ENCODE data around the gene MYOCOS.
"Not testable (repeated sequence)": the region's sequence is repeated elsewhere in the genome, so short reads cannot be mapped to it uniquely, and the experiment has no call there.

MYOCOS gene

DNA sequence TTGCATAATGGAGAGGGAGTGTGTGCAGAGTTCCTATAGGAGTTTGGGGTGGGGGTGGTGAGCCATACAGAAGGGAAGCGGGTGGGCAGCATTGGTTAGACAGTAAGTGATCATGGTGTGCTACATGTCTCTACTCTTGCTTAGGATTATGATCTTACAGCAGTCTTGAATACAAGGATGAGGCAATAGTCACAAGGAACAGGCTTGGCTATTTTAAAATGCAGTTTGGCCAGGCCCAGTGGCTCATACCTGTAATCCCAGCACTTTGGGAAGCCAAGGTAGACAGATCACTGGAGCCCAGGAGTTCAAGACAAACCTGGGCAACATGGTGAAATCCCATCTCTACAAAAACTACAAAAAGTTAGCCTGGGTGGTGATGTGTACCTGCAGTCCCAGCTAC, 18.2 kb downstream of the MYOCOS start:
- Mint-ChIP-seq H3K36me3 (no peaks in the 10 kb centered on the region), H3K4me1 (peaks cover 5% of the 10 kb centered on the region), H3K9me3 (no peaks in the 10 kb centered on the region), H3K27ac (no peak overlapping the region), H3K27me3 (peaks cover under 1% of the 10 kb centered on the region), H3K4me3 (no peak overlapping the region)
- no peak for DNase-seq (ENCODE audit: low spot score in 2 of 2)
- ATAC-seq (ENCODE audit: low read depth), result no peak

- Mint-ChIP-seq H3K4me1 (peaks cover 8% of the 10 kb centered on the region), H3K4me3 (no peak overlapping the region), H3K27me3 (peaks cover 4% of the 10 kb centered on the region), H3K27ac (no peak overlapping the region), H3K36me3 (no peaks in the 10 kb centered on the region), H3K9me3 (no peaks in the 10 kb centered on the region)
- ATAC-seq (ENCODE audit: low read depth), result no peak
- DNase-seq (ENCODE audit: low spot score in 2 of 2), result no peak
Measured at GRCh38 chr1:171641076-171641864, 19.2 kb downstream of the MYOCOS start.

GRCh38 chr1:171642197-171642596, 20.2 kb downstream of the MYOCOS start:
- Mint-ChIP-seq H3K4me3 (no peak overlapping the region), H3K36me3 (no peaks in the 10 kb centered on the region), H3K9me3 (no peaks in the 10 kb centered on the region), H3K4me1 (peaks cover 8% of the 10 kb centered on the region), H3K27ac (no peak overlapping the region), H3K27me3 (peaks cover 4% of the 10 kb centered on the region)
- ATAC-seq (ENCODE audit: low read depth) (no peak), DNase-seq (ENCODE audit: low spot score in 2 of 2) (no peak)

- H3K4me1 Mint-ChIP-seq, result peaks cover 10% of the 10 kb centered on the region
- H3K4me3 Mint-ChIP-seq, result no peak overlapping the region
- H3K36me3 Mint-ChIP-seq, result no peaks in the 10 kb centered on the region
- no peak overlapping the region for H3K27ac Mint-ChIP-seq
- H3K27me3 Mint-ChIP-seq, result peaks cover 4% of the 10 kb centered on the region
- ATAC-seq (ENCODE audit: low read depth), result no peak
- DNase-seq (ENCODE audit: low spot score in 2 of 2), result no peak
- H3K9me3 Mint-ChIP-seq, result no peaks in the 10 kb centered on the region
Measured at GRCh38 chr1:171643156-171643555, 21.1 kb downstream of the MYOCOS start.

DNA sequence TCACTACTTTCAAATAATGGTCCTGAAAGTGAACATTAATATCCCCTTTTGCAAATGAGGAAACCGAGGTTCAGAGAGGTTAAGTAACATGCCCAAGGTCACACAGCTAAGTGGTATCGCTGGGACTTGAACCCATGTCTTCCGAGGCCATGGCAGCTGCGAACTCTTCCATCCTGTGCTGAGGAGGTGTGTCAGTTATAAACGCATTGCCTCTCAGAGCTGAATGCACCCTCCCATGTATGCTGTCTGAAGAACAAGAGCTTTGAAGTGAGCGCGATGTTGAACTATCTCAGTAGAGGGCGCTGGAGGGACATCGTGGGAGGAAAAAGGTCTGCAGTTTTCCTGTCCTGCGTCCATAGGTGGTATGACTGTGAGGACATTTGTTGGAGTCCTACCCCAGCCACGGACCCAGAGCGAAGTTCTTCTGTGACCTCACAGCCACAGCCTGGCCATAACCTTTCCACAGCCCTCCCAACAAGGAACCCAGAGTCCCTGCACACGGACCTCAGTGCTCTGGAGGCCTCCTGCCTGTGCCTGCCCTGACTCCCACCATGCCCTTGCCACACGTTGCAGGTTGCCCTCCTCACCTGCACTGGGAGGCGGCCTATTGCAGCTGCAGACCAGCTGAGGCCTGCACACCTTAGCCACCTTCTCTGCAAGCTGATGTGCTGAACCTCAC, 22.9 kb downstream of the MYOCOS start:
- DNase-seq (ENCODE audit: low spot score in 2 of 2), result peak; percentile 20 to 32
- Mint-ChIP-seq H3K4me3 (peak overlapping the region; percentile 21), H3K4me1 (peaks cover 10% of the 10 kb centered on the region), H3K27ac (no peak overlapping the region), H3K9me3 (no peaks in the 10 kb centered on the region), H3K27me3 (peaks cover 5% of the 10 kb centered on the region), H3K36me3 (no peaks in the 10 kb centered on the region)
- ATAC-seq (ENCODE audit: low read depth), result peak; percentile 44

GRCh38 chr1:171645553-171646248, 23.7 kb downstream of the MYOCOS start:
- no peaks in the 10 kb centered on the region for H3K9me3 Mint-ChIP-seq
- peak overlapping the region; percentile 21 for H3K4me3 Mint-ChIP-seq
- no peak overlapping the region for H3K27ac Mint-ChIP-seq
- ATAC-seq (ENCODE audit: low read depth), result no peak
- no peaks in the 10 kb centered on the region for H3K36me3 Mint-ChIP-seq
- peaks cover 5% of the 10 kb centered on the region for H3K27me3 Mint-ChIP-seq
- H3K4me1 Mint-ChIP-seq, result peaks cover 10% of the 10 kb centered on the region
- no peak for DNase-seq (ENCODE audit: low spot score in 2 of 2)

- DNase-seq (ENCODE audit: low spot score in 2 of 2) (no peak), ATAC-seq (ENCODE audit: low read depth) (no peak)
- H3K27me3 Mint-ChIP-seq, result peaks cover 5% of the 10 kb centered on the region
- no peaks in the 10 kb centered on the region for H3K9me3 Mint-ChIP-seq
- no peak overlapping the region for H3K4me3 Mint-ChIP-seq
- H3K27ac Mint-ChIP-seq, result no peak overlapping the region
- H3K4me1 Mint-ChIP-seq, result peaks cover 10% of the 10 kb centered on the region
- no peaks in the 10 kb centered on the region for H3K36me3 Mint-ChIP-seq
Measured at GRCh38 chr1:171646249-171646560, 24.2 kb downstream of the MYOCOS start.

- Mint-ChIP-seq H3K27ac (no peak within 1 kb of the TSS), H3K4me3 (no peak within 1 kb of the TSS), H3K27me3 (peaks cover 23% of the 10 kb centered on the region), H3K9me3 (no peaks in the 10 kb centered on the region), H3K4me1 (peaks cover 9% of the 10 kb centered on the region), H3K36me3 (no peaks in the 10 kb centered on the region)
- no peak for DNase-seq (ENCODE audit: low spot score in 2 of 2)
- no peak for ATAC-seq (ENCODE audit: low read depth)
Measured at GRCh38 chr1:171652234-171652822, 30.3 kb downstream of the MYOCOS start, which contains the start of gene MYOC. TSS of gene MYOC (minus strand) at chr1:171652688. CDS start at chr1:171652611, 77 bp downstream.

DNA sequence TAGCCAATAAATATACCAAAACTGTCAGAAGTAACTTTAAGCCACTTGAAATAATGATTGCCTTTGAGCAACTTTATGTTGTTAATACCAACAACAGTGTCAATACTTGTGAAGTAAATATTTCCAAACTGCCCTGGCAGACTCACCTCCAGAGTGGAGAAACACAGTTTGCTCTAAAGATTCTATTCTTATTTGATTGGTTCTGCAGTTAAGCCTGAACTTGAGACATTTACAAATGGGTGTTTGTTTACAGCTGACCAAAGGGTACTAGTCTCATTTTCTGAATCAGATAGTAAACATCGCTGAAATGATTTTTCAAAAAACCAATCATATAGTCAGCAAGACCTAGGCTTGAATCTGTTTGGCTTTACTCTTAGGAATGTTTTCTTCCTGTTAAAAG, 31.8 kb downstream of the MYOCOS start:
- DNase-seq (ENCODE audit: low spot score in 2 of 2), result no peak
- peaks cover 26% of the 10 kb centered on the region for H3K27me3 Mint-ChIP-seq
- no peak overlapping the region for H3K4me3 Mint-ChIP-seq
- ATAC-seq (ENCODE audit: low read depth), result no peak
- peaks cover 7% of the 10 kb centered on the region for H3K4me1 Mint-ChIP-seq
- no peak overlapping the region for H3K27ac Mint-ChIP-seq
- H3K36me3 Mint-ChIP-seq, result no peaks in the 10 kb centered on the region
- no peaks in the 10 kb centered on the region for H3K9me3 Mint-ChIP-seq

- no peaks in the 10 kb centered on the region for H3K9me3 Mint-ChIP-seq
- no peak for DNase-seq (ENCODE audit: low spot score in 2 of 2)
- no peaks in the 10 kb centered on the region for H3K36me3 Mint-ChIP-seq
- H3K27me3 Mint-ChIP-seq, result peaks cover 26% of the 10 kb centered on the region
- H3K4me3 Mint-ChIP-seq, result no peak overlapping the region
- H3K4me1 Mint-ChIP-seq, result peaks cover 7% of the 10 kb centered on the region
- no peak for ATAC-seq (ENCODE audit: low read depth)
- no peak overlapping the region for H3K27ac Mint-ChIP-seq
Measured at GRCh38 chr1:171654201-171654941, 32.3 kb downstream of the MYOCOS start.

DNA sequence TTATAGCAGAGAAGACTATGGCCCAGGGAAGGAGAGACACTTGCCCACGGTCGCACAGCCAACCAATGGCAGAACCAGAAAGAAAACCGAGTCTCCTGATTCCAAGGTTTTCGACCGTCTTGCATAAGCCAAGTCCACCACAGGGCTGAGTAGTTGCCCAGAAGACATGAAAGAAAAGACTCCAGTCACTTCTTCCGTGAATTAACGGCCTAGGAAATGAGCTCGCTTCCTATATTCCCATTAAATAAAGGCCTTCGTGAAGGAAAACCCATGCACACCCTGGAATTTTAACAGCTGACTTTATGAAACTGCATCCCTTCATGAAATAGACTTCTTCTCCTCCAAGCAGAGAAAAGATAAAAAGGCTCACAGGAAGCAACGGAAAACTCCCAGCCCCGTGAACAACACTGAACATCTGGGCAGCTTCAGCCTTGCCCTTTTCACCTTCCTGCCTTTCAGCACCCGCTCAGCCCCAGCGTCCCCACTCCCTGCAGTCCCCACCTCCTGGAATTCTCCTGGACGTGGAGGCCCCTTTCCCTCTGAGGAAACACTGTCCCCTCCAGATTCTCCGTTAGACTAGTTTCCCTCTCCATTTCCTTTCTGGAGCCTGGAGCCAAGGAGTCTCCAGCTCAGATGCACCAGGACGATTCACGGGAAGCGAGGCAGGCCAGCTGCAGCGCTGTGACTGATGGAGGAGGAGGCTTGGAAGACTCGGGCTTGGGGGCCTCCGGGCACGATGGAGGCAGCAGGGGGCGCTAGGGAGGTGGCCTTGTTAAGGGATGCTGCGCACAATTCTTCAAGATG, 33.1 kb downstream of the MYOCOS start:
- H3K4me3 Mint-ChIP-seq, result peak overlapping the region; percentile 39
- ATAC-seq (ENCODE audit: low read depth), result peak; percentile 58
- peaks cover 26% of the 10 kb centered on the region for H3K27me3 Mint-ChIP-seq
- no peaks in the 10 kb centered on the region for H3K36me3 Mint-ChIP-seq
- H3K9me3 Mint-ChIP-seq, result no peaks in the 10 kb centered on the region
- H3K4me1 Mint-ChIP-seq, result peaks cover 7% of the 10 kb centered on the region
- no peak overlapping the region for H3K27ac Mint-ChIP-seq
- DNase-seq (ENCODE audit: low spot score in 2 of 2), result peak; percentile 34 to 50

DNA sequence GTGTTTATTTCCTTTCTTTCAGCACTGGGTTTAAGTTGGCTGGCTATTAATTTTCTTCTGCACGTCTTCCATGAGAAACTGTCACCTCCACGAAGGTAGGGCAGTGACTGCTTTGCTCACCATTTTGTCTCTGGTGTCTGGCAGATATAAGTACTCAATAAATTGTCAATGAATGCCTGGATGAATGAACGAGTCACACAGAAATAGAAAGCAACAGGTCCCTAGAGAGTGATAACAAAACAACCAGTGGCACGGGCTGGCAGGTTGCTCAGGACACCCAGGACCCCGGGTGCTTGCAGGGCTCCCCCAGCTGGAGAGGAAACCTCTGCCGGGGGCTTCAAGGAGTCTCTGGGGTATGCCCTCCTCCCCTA, 33.7 kb downstream of the MYOCOS start:
- Mint-ChIP-seq H3K4me1 (peaks cover 7% of the 10 kb centered on the region), H3K9me3 (no peaks in the 10 kb centered on the region), H3K4me3 (peak overlapping the region; percentile 39), H3K27me3 (peaks cover 26% of the 10 kb centered on the region), H3K36me3 (no peaks in the 10 kb centered on the region), H3K27ac (no peak overlapping the region)
- DNase-seq (ENCODE audit: low spot score in 2 of 2), result no peak
- no peak for ATAC-seq (ENCODE audit: low read depth)

DNA sequence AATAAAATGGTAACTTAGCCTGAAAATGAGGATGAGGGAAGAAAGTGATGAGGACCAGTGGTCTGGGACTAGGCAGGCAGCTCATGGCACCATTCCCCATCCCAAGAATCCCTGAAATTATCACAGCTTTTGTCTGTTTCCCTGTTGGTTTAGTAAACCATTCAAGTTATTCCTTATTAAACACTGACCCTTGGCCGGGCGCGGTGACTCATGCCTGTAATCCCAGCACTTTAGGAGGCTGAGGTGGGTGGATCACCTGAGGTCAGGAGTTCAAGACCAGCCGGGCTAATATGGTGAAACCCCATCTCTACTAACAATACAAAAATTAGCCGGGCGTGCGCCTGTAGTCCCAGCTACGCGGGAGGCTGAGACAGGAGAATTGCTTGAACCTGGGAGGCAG, 34.2 kb downstream of the MYOCOS start:
- not testable (repeated sequence) for DNase-seq (ENCODE audit: low spot score in 2 of 2); H3K4me3 Mint-ChIP-seq; H3K27ac Mint-ChIP-seq; ATAC-seq (ENCODE audit: low read depth); H3K36me3 Mint-ChIP-seq; H3K4me1 Mint-ChIP-seq; H3K9me3 Mint-ChIP-seq
- H3K27me3 Mint-ChIP-seq, result peaks cover 26% of the 10 kb centered on the region
